ENCODE data around the gene ZNF513.

The ZNF513 gene

GRCh38 chr2:27336173-27336572 lies 44.4 kb downstream of the ZNF513 start:
- no peak overlapping the region for H3K27ac ChIP-seq (ENCODE audit: low read depth, low read length)
- H3K4me1 ChIP-seq (ENCODE audit: control insufficient read depth, low read length): no peaks in the 10 kb centered on the region
- H3K36me3 ChIP-seq (ENCODE audit: control insufficient read depth, low read length): peaks cover 69% of the 10 kb centered on the region
- no peaks in the 10 kb centered on the region for H4K20me1 ChIP-seq (ENCODE audit: control insufficient read depth, insufficient read depth, low read depth, low read length)
- H3K4me3 ChIP-seq (ENCODE audit: low read length): no peak overlapping the region
- no peaks in the 10 kb centered on the region for H3K9me2 ChIP-seq (replicated peaks; ENCODE audit: control insufficient read depth, low read length)
- no peaks in the 10 kb centered on the region for H3K27me3 ChIP-seq (ENCODE audit: control insufficient read depth, low read length)
- no peaks in the 10 kb centered on the region for H3K79me2 ChIP-seq (ENCODE audit: control insufficient read depth, low read length)
- no peak overlapping the region for H3K4me2 ChIP-seq (ENCODE audit: low read length)
- TF ChIP-seq, protein P1, sequence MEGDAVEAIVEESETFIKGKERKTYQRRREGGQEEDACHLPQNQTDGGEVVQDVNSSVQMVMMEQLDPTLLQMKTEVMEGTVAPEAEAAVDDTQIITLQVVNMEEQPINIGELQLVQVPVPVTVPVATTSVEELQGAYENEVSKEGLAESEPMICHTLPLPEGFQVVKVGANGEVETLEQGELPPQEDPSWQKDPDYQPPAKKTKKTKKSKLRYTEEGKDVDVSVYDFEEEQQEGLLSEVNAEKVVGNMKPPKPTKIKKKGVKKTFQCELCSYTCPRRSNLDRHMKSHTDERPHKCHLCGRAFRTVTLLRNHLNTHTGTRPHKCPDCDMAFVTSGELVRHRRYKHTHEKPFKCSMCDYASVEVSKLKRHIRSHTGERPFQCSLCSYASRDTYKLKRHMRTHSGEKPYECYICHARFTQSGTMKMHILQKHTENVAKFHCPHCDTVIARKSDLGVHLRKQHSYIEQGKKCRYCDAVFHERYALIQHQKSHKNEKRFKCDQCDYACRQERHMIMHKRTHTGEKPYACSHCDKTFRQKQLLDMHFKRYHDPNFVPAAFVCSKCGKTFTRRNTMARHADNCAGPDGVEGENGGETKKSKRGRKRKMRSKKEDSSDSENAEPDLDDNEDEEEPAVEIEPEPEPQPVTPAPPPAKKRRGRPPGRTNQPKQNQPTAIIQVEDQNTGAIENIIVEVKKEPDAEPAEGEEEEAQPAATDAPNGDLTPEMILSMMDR (IDR thresholded peaks at IDR 0.05; ENCODE audit: low read depth, low read length, poor library complexity, severe bottlenecking): no peak
- TF ChIP-seq EZH2phosphoT487 (IDR thresholded peaks at IDR 0.05; ENCODE audit: borderline replicate concordance, low read length): no peak
- H3K9me3 ChIP-seq (ENCODE audit: control insufficient read depth, insufficient read depth, low read length): no peaks in the 10 kb centered on the region
- no peaks in the 10 kb centered on the region for H3F3A ChIP-seq (ENCODE audit: control insufficient read depth, insufficient read depth)

GRCh38 chr2:27335311-27335710 lies 45.2 kb downstream of the ZNF513 start:
- Histone ChIP-seq H3K4me2 (ENCODE audit: low read length) (no peak overlapping the region), H3K79me2 (ENCODE audit: control insufficient read depth, low read length) (no peaks in the 10 kb centered on the region), H3K36me3 (ENCODE audit: control insufficient read depth, low read length) (peaks cover 67% of the 10 kb centered on the region)

More at GRCh38 chr2:27335311-27335710, 45.2 kb downstream of the ZNF513 start:
- H3K9me3 ChIP-seq (ENCODE audit: control insufficient read depth, insufficient read depth, low read length): no peaks in the 10 kb centered on the region
- H4K20me1 ChIP-seq (ENCODE audit: control insufficient read depth, insufficient read depth, low read depth, low read length): no peaks in the 10 kb centered on the region
- H3K9me2 ChIP-seq (replicated peaks; ENCODE audit: control insufficient read depth, low read length): no peaks in the 10 kb centered on the region
- no peak overlapping the region for H3K4me3 ChIP-seq (ENCODE audit: low read length)
- TF ChIP-seq EZH2phosphoT487 (IDR thresholded peaks at IDR 0.05; ENCODE audit: borderline replicate concordance, low read length): no peak
- TF ChIP-seq, protein P1 (IDR thresholded peaks at IDR 0.05; ENCODE audit: low read depth, low read length, poor library complexity, severe bottlenecking): no peak
- H3K27ac ChIP-seq (ENCODE audit: low read depth, low read length): no peak overlapping the region
- no peaks in the 10 kb centered on the region for H3F3A ChIP-seq (ENCODE audit: control insufficient read depth, insufficient read depth)
- H3K27me3 ChIP-seq (ENCODE audit: control insufficient read depth, low read length): no peaks in the 10 kb centered on the region
- H3K4me1 ChIP-seq (ENCODE audit: control insufficient read depth, low read length): no peaks in the 10 kb centered on the region
